H1 (cell line): ENCODE measurements around the gene NAT10. TPM values are rescaled to one million over a fixed set of nuclear protein-coding genes. Genes with fewer than 3 reads are reported as not detected.

Source experiments
- CTCF ChIA-PET: fragments of 300-600 bp; sonication (Branson Sonifier 250); formaldehyde crosslinking; loops from one replicate; lab custom pipeline; 2021; ENCODE audit not compliant: partially characterized antibody; lab: Charles Lee
- POLR2A ChIA-PET: fragments of 300-600 bp; sonication (Branson Sonifier 250); formaldehyde crosslinking; loops from one replicate; lab custom pipeline; 2021; ENCODE audit warnings: inconsistent platforms; ENCODE audit not compliant: partially characterized antibody; lab: Charles Lee
- DNase-seq, 2 experiments: peaks; one replicate each; pipeline versions ENCODE4 v3.0.0 to v3.0.0-alpha.2; 2010 to 2022; ENCODE audit warnings: low spot score in 2 of 2, low read depth in 1 of 2, mixed read lengths in 1 of 2
- FAIRE-seq: peaks from 2 replicates; lab custom pipeline; 2011; peaks lifted over from hg19 to GRCh38; lab: Jason Lieb, UNC
- H2AFZ ChIP-seq: 2 replicates; pipeline ENCODE4 v1.8.1; 2012; ENCODE audit warnings: low read length, inconsistent platforms
- H2AK5ac ChIP-seq: 2 replicates; pipeline ENCODE4 v1.6.1; 2013; ENCODE audit warnings: low read depth, low read length
- H2BK120ac ChIP-seq: replicated peaks from 2 replicates; pipeline ENCODE3; 2013; ENCODE audit warnings: low read depth, low read length, inconsistent platforms
- H2BK12ac ChIP-seq: 2 replicates; pipeline ENCODE4 v1.6.1; 2013; ENCODE audit warnings: low read depth, low read length
- H2BK15ac ChIP-seq: 2 replicates; pipeline ENCODE4 v1.6.1; 2013; ENCODE audit warnings: low read length
- H2BK20ac ChIP-seq: 2 replicates; pipeline ENCODE4 v1.6.1; 2013; ENCODE audit warnings: low read length
- H2BK5ac ChIP-seq: 2 replicates; pipeline ENCODE4 v1.6.1; 2013; ENCODE audit warnings: low read depth, low read length
- H3K14ac ChIP-seq: 2 replicates; pipeline ENCODE4 v1.6.1; 2013; ENCODE audit warnings: inconsistent platforms; ENCODE audit not compliant: insufficient read length
- H3K18ac ChIP-seq: 2 replicates; pipeline ENCODE4 v1.6.1; 2013; ENCODE audit warnings: low read length; ENCODE audit errors: extremely low read depth
- H3K23ac ChIP-seq: 2 replicates; pipeline ENCODE4 v1.6.1; 2013; ENCODE audit warnings: inconsistent platforms; ENCODE audit not compliant: insufficient read length
- H3K23me2 ChIP-seq: 2 replicates; pipeline ENCODE4 v1.6.1; 2013; ENCODE audit warnings: low read depth, low read length
- H3K27ac ChIP-seq: 2 replicates; pipeline ENCODE4 v1.6.1; 2011; ENCODE audit warnings: low read depth, low read length, inconsistent platforms
- H3K27me3 ChIP-seq, 4 experiments: replicated peaks in 1 of 4; 1 replicate in 1 of 4; 2 replicates in 3 of 4; pipeline versions ENCODE4 v1.6.1 to v1.8.1; 2011 to 2013; ENCODE audit warnings: low read length in 3 of 4, mild to moderate bottlenecking in 3 of 4, inconsistent platforms in 2 of 4, mixed read lengths in 2 of 4, moderate library complexity in 1 of 4; ENCODE audit not compliant: control insufficient read depth in 3 of 4, insufficient read depth in 3 of 4; ENCODE audit errors: extremely low read depth in 1 of 4
- H3K36me3 ChIP-seq, 4 experiments: 2 replicates each; pipeline versions ENCODE4 v1.6.1 to v1.8.1; 2011 to 2013; ENCODE audit warnings: mild to moderate bottlenecking in 4 of 4, low read length in 3 of 4, moderate library complexity in 2 of 4, control low read depth in 1 of 4, inconsistent platforms in 1 of 4; ENCODE audit not compliant: insufficient read depth in 4 of 4, control insufficient read depth in 2 of 4
- H3K4ac ChIP-seq: replicated peaks from 2 replicates; pipeline ENCODE3; 2013; ENCODE audit warnings: low read length, low read depth, mixed read lengths, inconsistent platforms; ENCODE audit not compliant: insufficient read length
- H3K4me1 ChIP-seq, 4 experiments: replicated peaks in 1 of 4; 1 replicate in 1 of 4; 2 replicates in 3 of 4; pipeline versions ENCODE4 v1.6.1 to v1.8.1; 2011 to 2013; ENCODE audit warnings: low read length in 3 of 4, inconsistent platforms in 2 of 4, mixed read lengths in 1 of 4; ENCODE audit not compliant: insufficient read depth in 4 of 4, control insufficient read depth in 3 of 4
- H3K4me2 ChIP-seq, 2 experiments: 2 replicates each; pipeline versions ENCODE4 v1.6.1 to v1.8.1; 2011 to 2013; ENCODE audit warnings: low read depth in 2 of 2, low read length in 2 of 2, control low read depth in 1 of 2, inconsistent platforms in 1 of 2, mild to moderate bottlenecking in 1 of 2; ENCODE audit not compliant: insufficient read depth in 1 of 2
- H3K4me3 ChIP-seq, 4 experiments: fragments of 200-600, 300-600 bp in 1 of 4; sonication (generic), shearing (Covaris generic), sonication (Bioruptor Twin) in 1 of 4; 2 replicates each; pipeline versions ENCODE4 v1.5.1 to v1.8.1; 2011 to 2016; ENCODE audit warnings: low read length in 4 of 4, low read depth in 3 of 4, control low read depth in 2 of 4, inconsistent platforms in 2 of 4, mild to moderate bottlenecking in 2 of 4, mixed read lengths in 1 of 4, moderate library complexity in 1 of 4; ENCODE audit not compliant: insufficient read depth in 2 of 4; ENCODE audit errors: extremely low read depth in 1 of 4
- H3K56ac ChIP-seq: replicated peaks from 2 replicates; pipeline ENCODE3; 2013; ENCODE audit warnings: low read depth, mild to moderate bottlenecking, mixed read lengths, low read length, inconsistent platforms; ENCODE audit not compliant: insufficient read length
- H3K79me1 ChIP-seq: 2 replicates; pipeline ENCODE4 v1.6.1; 2013; ENCODE audit warnings: low read depth, low read length, control low read depth
- H3K79me2 ChIP-seq, 2 experiments: 2 replicates each; pipeline versions ENCODE4 v1.6.1 to v1.8.1; 2012 to 2013; ENCODE audit warnings: low read length in 2 of 2, mild to moderate bottlenecking in 2 of 2, inconsistent platforms in 1 of 2; ENCODE audit not compliant: insufficient read depth in 2 of 2, control insufficient read depth in 1 of 2
- H3K9ac ChIP-seq, 4 experiments: replicated peaks in 1 of 4; 1 replicate in 1 of 4; 2 replicates in 3 of 4; pipeline versions ENCODE4 v1.6.1 to v1.8.1; 2011 to 2013; ENCODE audit warnings: low read depth in 3 of 4, low read length in 3 of 4, control low read depth in 2 of 4, mild to moderate bottlenecking in 2 of 4, moderate library complexity in 2 of 4, inconsistent platforms in 1 of 4; ENCODE audit errors: extremely low read depth in 1 of 4
- H3K9me3 ChIP-seq, 2 experiments: 2 replicates each; pipeline versions ENCODE4 v1.6.1 to v1.8.1; 2012 to 2013; ENCODE audit warnings: mild to moderate bottlenecking in 2 of 2, moderate library complexity in 2 of 2, control low read depth in 1 of 2, inconsistent platforms in 1 of 2, low read depth in 1 of 2, low read length in 1 of 2, mixed read lengths in 1 of 2; ENCODE audit not compliant: insufficient read depth in 2 of 2
- H4K20me1 ChIP-seq, 2 experiments: replicated peaks in 1 of 2; 2 replicates each; pipeline versions ENCODE3 to v1.8.1; 2011 to 2013; ENCODE audit warnings: inconsistent platforms in 2 of 2, low read length in 2 of 2, mild to moderate bottlenecking in 1 of 2; ENCODE audit not compliant: insufficient read depth in 2 of 2, control insufficient read depth in 1 of 2
- H4K5ac ChIP-seq: 2 replicates; pipeline ENCODE4 v1.6.1; 2013; ENCODE audit warnings: low read length, low read depth, mixed read lengths, inconsistent platforms; ENCODE audit not compliant: insufficient read length
- H4K8ac ChIP-seq: 2 replicates; pipeline ENCODE4 v1.8.0; 2013; ENCODE audit warnings: mild to moderate bottlenecking, moderate library complexity, low read length, inconsistent platforms; ENCODE audit not compliant: insufficient read depth; ENCODE audit errors: extremely low read depth
- H4K91ac ChIP-seq: replicated peaks from 2 replicates; pipeline ENCODE3; 2013; ENCODE audit warnings: low read length, mixed read lengths, inconsistent platforms; ENCODE audit not compliant: insufficient read length
- ASH2L ChIP-seq: fragments of 200-600, 300-600 bp; sonication (generic); IDR thresholded peaks from one replicate; pipeline ENCODE4 v1.7.1; 2017; ENCODE audit warnings: low read length
- ATF3 ChIP-seq: IDR thresholded peaks from 2 replicates; pipeline ENCODE4 v1.6.1; 2011; ENCODE audit warnings: low read depth, mild to moderate bottlenecking, low read length; ENCODE audit not compliant: insufficient read depth
- BRCA1 ChIP-seq: IDR thresholded peaks from 2 replicates; pipeline ENCODE4 v1.6.1; 2012; ENCODE audit warnings: low read depth, low read length, improper control_type of control experiment
- CEBPB ChIP-seq: IDR thresholded peaks from 2 replicates; pipeline ENCODE4 v1.6.1; 2012; ENCODE audit warnings: low read depth, low read length
- FOSL1 ChIP-seq: IDR thresholded peaks from 2 replicates; pipeline ENCODE4 v1.6.1; 2011; ENCODE audit warnings: mild to moderate bottlenecking, low read depth, low read length, moderate library complexity; ENCODE audit not compliant: insufficient read depth
- JUN ChIP-seq: IDR thresholded peaks from 2 replicates; pipeline ENCODE4 v1.6.1; 2011; ENCODE audit warnings: low read depth, mild to moderate bottlenecking, improper control_type of control experiment, low read length
- NANOG ChIP-seq: IDR thresholded peaks from 2 replicates; pipeline ENCODE4 v1.6.1; 2011; ENCODE audit warnings: low read length, low read depth, mild to moderate bottlenecking, inconsistent platforms; ENCODE audit not compliant: insufficient read depth, poor library complexity, severe bottlenecking
- NRF1 ChIP-seq: IDR thresholded peaks from 2 replicates; pipeline ENCODE4 v1.6.1; 2011; ENCODE audit warnings: mild to moderate bottlenecking, low read depth, low read length, improper control_type of control experiment
- POLR2AphosphoS5 ChIP-seq: IDR thresholded peaks from 2 replicates; pipeline ENCODE4 v1.6.1; 2011; ENCODE audit warnings: low read depth, low read length
- SAP30 ChIP-seq: fragments of 300-600 bp; sonication (generic); IDR thresholded peaks from 2 replicates; pipeline ENCODE4 v1.7.1; 2012; ENCODE audit warnings: low read length, moderate library complexity, mild to moderate bottlenecking, inconsistent platforms; ENCODE audit not compliant: insufficient read depth, insufficient replicate concordance
- TAF7 ChIP-seq: optimal IDR thresholded peaks from 2 replicates; pipeline ENCODE3; 2011; ENCODE audit warnings: low read depth, mild to moderate bottlenecking, inconsistent platforms, low read length, moderate library complexity, borderline replicate concordance
- TEAD4 ChIP-seq: IDR thresholded peaks from 2 replicates; pipeline ENCODE4 v1.6.1; 2012; ENCODE audit warnings: low read depth, low read length, inconsistent platforms, mixed read lengths
- YY1 ChIP-seq: IDR thresholded peaks from 2 replicates; pipeline ENCODE4 v1.6.1; 2011; ENCODE audit warnings: low read depth, mild to moderate bottlenecking, low read length
- WGBS, 2 experiments: shearing (Covaris generic) in 1 of 2; methylation state at CpG; one replicate each; pipeline versions ENCODE4 v1.1.6 to v1.1.7; 2013 to 2015; ENCODE audit warnings: low lambda C conversion rate in 2 of 2, mixed read lengths in 2 of 2, inconsistent platforms in 1 of 2, low coverage in 1 of 2, missing lambda C conversion rate in 1 of 2; ENCODE audit not compliant: insufficient replicate concordance in 2 of 2, insufficient coverage in 1 of 2, insufficient read length in 1 of 2; ENCODE audit errors: extremely low coverage in 1 of 2, missing lambda C conversion rate in 1 of 2; 5-methylcytosine and 5-hydroxymethylcytosine counted together
- polyA plus RNA-seq, 7 experiments: library from polyadenylated mRNA; depleted of rRNA in 3 of 7; stranded (reverse) in 5 of 7; unstranded in 2 of 7; fragments of >200 nt in 5 of 7; fragments of 200-250 nt in 2 of 7; gene quantifications; 1 replicate in 5 of 7; 2 replicates in 1 of 7; 4 replicates in 1 of 7; pipeline versions ENCODE4 v1.2.1 to v1.2.3, GENCODE V29; 2011 to 2013; ENCODE audit warnings: missing spikeins in 2 of 7, mixed read lengths in 2 of 7
- total RNA-seq: library from RNA; stranded (reverse); fragmentation: NEBNext Ultra II Directional; extraction: Animal tissue kit (Norgen Biotek cat#: 25700); gene quantifications from 2 replicates; pipeline ENCODE4 v1.2.1, GENCODE V29; 2021

The NAT10 gene
- total and polyA plus RNA-seq, 2 of the 8 experiments (the other 6 are each of a cell fraction or from before 2014, with no cell fraction given): 66.3 to 89.6 TPM

DNA sequence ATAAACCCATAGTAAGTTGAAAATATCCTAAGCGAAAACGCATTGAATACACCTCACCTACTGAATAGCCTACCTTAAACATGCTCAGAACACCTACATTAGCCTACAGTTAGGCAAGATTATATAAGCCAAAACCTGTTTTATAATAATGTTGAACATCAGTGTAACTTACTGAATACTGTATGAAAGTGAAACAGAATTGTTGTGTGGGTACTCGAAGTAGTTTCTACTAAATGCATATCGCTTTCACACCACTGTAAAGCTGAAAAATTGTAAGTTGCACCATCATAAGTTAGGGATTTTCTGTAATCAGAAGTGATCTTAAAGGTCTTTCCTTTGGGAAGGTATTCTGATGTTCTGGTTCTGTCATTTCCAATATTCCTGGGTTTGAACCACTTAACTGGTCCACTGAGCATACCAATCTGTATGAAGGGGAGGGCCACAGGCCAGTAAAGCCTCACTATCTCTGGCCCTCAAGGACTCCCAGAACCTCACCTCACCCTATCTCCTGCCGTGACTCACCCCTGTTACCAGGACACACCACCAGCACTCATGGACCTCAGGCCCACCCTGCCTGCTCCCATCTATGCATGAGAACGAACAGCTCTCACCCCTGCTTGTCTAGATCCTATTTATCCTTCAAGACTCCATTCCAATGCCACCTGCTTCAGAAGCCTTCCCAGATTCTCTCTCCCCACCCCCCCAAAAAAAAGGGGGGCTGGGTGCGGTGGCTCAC lies 70.0 kb downstream of the NAT10 start:
- H2BK12ac ChIP-seq: no peak overlapping the region
- ChIA-PET POLR2A (interaction anchor here (1.5 to 1.7 kb wide), 2 partner anchors 9 to 182 kb away, joined by 4 to 18 read pairs; partner anchors contain the start of gene ABTB2), CTCF (interaction anchor here (1.0 to 5.4 kb wide), 26 partner anchors 10 to 301 kb away, joined by 3 to 92 read pairs (median 7); partner anchors contain the start of gene ABTB2)
- no peak overlapping the region for H2BK20ac ChIP-seq
- H3K4me1 ChIP-seq: peaks cover 0 to 4% (median 0%) of the 10 kb centered on the region in 4 experiments; a peak in 4 of 7 replicates
- H4K91ac ChIP-seq: no peak overlapping the region
- no peaks in the 10 kb centered on the region for H4K20me1 ChIP-seq
- H3K18ac ChIP-seq: no peak overlapping the region
- H3K27me3 ChIP-seq: no peaks in the 10 kb centered on the region
- H4K5ac ChIP-seq: no peak overlapping the region
- H3K9me3 ChIP-seq: no peaks in the 10 kb centered on the region
- no peak overlapping the region for H2AFZ ChIP-seq
- no peak overlapping the region for H3K4me3 ChIP-seq
- no peaks in the 10 kb centered on the region for H3K36me3 ChIP-seq
- no peak overlapping the region for H2BK120ac ChIP-seq
- no peak overlapping the region for H3K4me2 ChIP-seq
- H2BK5ac ChIP-seq: no peak overlapping the region
- no peaks in the 10 kb centered on the region for H3K23me2 ChIP-seq
- H4K8ac ChIP-seq: no peak overlapping the region
- DNase-seq (no peak), FAIRE-seq (no peak)
- WGBS, 2 experiments: 85% methylated on average over 7 of the region's 7 CpGs; no CpG with 5 or more reads in 1 of the 2 experiments
- no peak overlapping the region for H3K27ac ChIP-seq
- no peak overlapping the region for H2AK5ac ChIP-seq
- no peaks in the 10 kb centered on the region for H3K79me2 ChIP-seq
- H2BK15ac ChIP-seq: no peak overlapping the region
- H3K56ac ChIP-seq: no peak overlapping the region
- no peak overlapping the region for H3K9ac ChIP-seq
- no peaks in the 10 kb centered on the region for H3K79me1 ChIP-seq
- H3K14ac ChIP-seq: no peak overlapping the region
- H3K4ac ChIP-seq: no peak overlapping the region
- no peak overlapping the region for H3K23ac ChIP-seq
- no peak for TF ChIP-seq NANOG
- TF ChIP-seq JUN: no peak
- no peak for TF ChIP-seq SAP30
- TF ChIP-seq TAF7: no peak
- TF ChIP-seq FOSL1: no peak
- no peak for TF ChIP-seq NRF1
- no peak for TF ChIP-seq ATF3
- TF ChIP-seq YY1: no peak
- no peak for TF ChIP-seq CEBPB
- TF ChIP-seq BRCA1: no peak
- no peak for TF ChIP-seq TEAD4
- no peak for TF ChIP-seq ASH2L
- no peak for TF ChIP-seq POLR2AphosphoS5
